HepG2 (cell line): ENCODE data around the gene FNDC3A. TPM values are rescaled to one million over a fixed set of nuclear protein-coding genes. Genes with fewer than 3 reads are reported as not detected.

Source experiments
- ATAC-seq: fragments of 200-7000 bp; cut with Tn5 transposase; 3 replicates; pipeline ENCODE4 v1.9.1; 2020; ENCODE audit warnings: mild to moderate bottlenecking, moderate library complexity
- BruUV-seq: library from RNA; stranded (reverse); fragments of 400-500 nt; replicated peaks from 2 replicates; lab custom pipeline; 2021; lab: Mats Ljungman, UMichigan
- CTCF ChIA-PET: fragments of 300-600 bp; formaldehyde crosslinking; extraction: SDS; loops from one replicate; lab custom pipeline; 2021; ENCODE audit warnings: low total read pairs, inconsistent platforms, low intra/inter-chr PET ratio; lab: Yijun Ruan, JAX
- POLR2A ChIA-PET: fragments of 350-600 bp; sonication (Branson Sonifier 250); formaldehyde crosslinking; loops from one replicate; lab custom pipeline; 2020; ENCODE audit warnings: antibody characterized with exemption, inconsistent platforms; lab: Yijun Ruan, JAX
- DNase-seq: peaks from one replicate; pipeline ENCODE4 v3.0.0-alpha.2; 2015; ENCODE audit warnings: low spot score
- FAIRE-seq: peaks from 3 replicates; lab custom pipeline; 2011; peaks lifted over from hg19 to GRCh38; lab: Jason Lieb, UNC
- H2AFZ ChIP-seq: one replicate; pipeline ENCODE4 v1.6.1; 2011; ENCODE audit warnings: low read length, inconsistent platforms
- H3K27ac ChIP-seq: fragments of 300-600 bp; 3 replicates; pipeline ENCODE4 v1.8.0; 2011; ENCODE audit warnings: mixed run types, mild to moderate bottlenecking, mixed read lengths, low read length, inconsistent platforms; ENCODE audit not compliant: insufficient read depth; ENCODE audit errors: extremely low read length
- H3K27me3 ChIP-seq, 2 experiments: fragments of 200-600 bp in 1 of 2; 2 replicates in 1 of 2; 3 replicates in 1 of 2; pipeline versions ENCODE4 v1.6.0 to v1.8.0; 2011; ENCODE audit warnings: low read length in 2 of 2, mild to moderate bottlenecking in 2 of 2, moderate library complexity in 2 of 2, inconsistent platforms in 1 of 2; ENCODE audit not compliant: insufficient read depth in 2 of 2, control insufficient read depth in 1 of 2
- H3K36me3 ChIP-seq, 2 experiments: fragments of 200-600 bp in 1 of 2; replicated peaks in 1 of 2; 2 replicates in 1 of 2; 3 replicates in 1 of 2; pipeline versions ENCODE4 v1.5.1 to v1.8.0; 2011; ENCODE audit warnings: low read length in 2 of 2, inconsistent platforms in 1 of 2; ENCODE audit not compliant: insufficient read depth in 2 of 2, control insufficient read depth in 1 of 2
- H3K4me1 ChIP-seq: 2 replicates; pipeline ENCODE4 v1.5.1; 2012; ENCODE audit warnings: low read length, inconsistent platforms; ENCODE audit not compliant: insufficient read depth
- H3K4me2 ChIP-seq: 2 replicates; pipeline ENCODE4 v1.6.0; 2011; ENCODE audit warnings: low read depth, low read length, inconsistent platforms
- H3K4me3 ChIP-seq, 3 experiments: fragments of 200-600 bp in 1 of 3; sonication (generic), shearing (Covaris generic) in 1 of 3; replicated peaks in 1 of 3; 2 replicates each; pipeline ENCODE4 v1.5.1; 2011 to 2016; ENCODE audit warnings: low read length in 3 of 3, inconsistent platforms in 2 of 3, low read depth in 2 of 3, mild to moderate bottlenecking in 2 of 3, control low read depth in 1 of 3, mixed read lengths in 1 of 3; ENCODE audit not compliant: insufficient read depth in 1 of 3
- H3K79me2 ChIP-seq: one replicate; pipeline ENCODE4 v1.6.1; 2011; ENCODE audit warnings: low read length, inconsistent platforms; ENCODE audit not compliant: insufficient read depth
- H3K9ac ChIP-seq: 2 replicates; pipeline ENCODE4 v1.6.0; 2011; ENCODE audit warnings: mild to moderate bottlenecking, low read depth, low read length, inconsistent platforms; ENCODE audit not compliant: insufficient read depth
- H3K9me3 ChIP-seq: 2 replicates; pipeline ENCODE4 v1.5.1; 2012; ENCODE audit warnings: mild to moderate bottlenecking, low read length
- H4K20me1 ChIP-seq: 2 replicates; pipeline ENCODE4 v1.6.0; 2011; ENCODE audit warnings: inconsistent platforms, mild to moderate bottlenecking, low read length, moderate library complexity; ENCODE audit not compliant: insufficient read depth
- AGO2 ChIP-seq: fragments of 200-400 bp; formaldehyde crosslinking; optimal IDR thresholded peaks from 2 replicates; pipeline ENCODE3; 2017; ENCODE audit warnings: mild to moderate bottlenecking, low read depth, low read length, moderate library complexity
- DDIT3 ChIP-seq: sonication (generic); formaldehyde crosslinking; IDR thresholded peaks from 2 replicates; pipeline ENCODE4 v1.4.0; 2020; ENCODE audit warnings: mild to moderate bottlenecking, missing genetic modification reagents
- HMG20B ChIP-seq: conservative IDR thresholded peaks from 2 replicates; pipeline ENCODE4 v1.6.1; 2016; ENCODE audit warnings: missing genetic modification reagents, missing compliant biosample characterization
- IRF9 ChIP-seq: sonication (generic); formaldehyde crosslinking; IDR thresholded peaks from 2 replicates; pipeline ENCODE4 v1.8.0; 2022; ENCODE audit warnings: missing genetic modification reagents, mild to moderate bottlenecking, borderline replicate concordance
- JUNB ChIP-seq: sonication (generic); formaldehyde crosslinking; IDR thresholded peaks from 2 replicates; pipeline ENCODE4 v1.8.0; 2022; ENCODE audit warnings: missing genetic modification reagents, mild to moderate bottlenecking, borderline replicate concordance
- RARA ChIP-seq: IDR thresholded peaks from 2 replicates; pipeline ENCODE4 v1.6.1; 2016; ENCODE audit warnings: missing genetic modification reagents, missing compliant biosample characterization
- RFX3 ChIP-seq: IDR thresholded peaks from 2 replicates; pipeline ENCODE4 v1.6.1; 2016; ENCODE audit warnings: missing biosample characterization, missing genetic modification reagents
- SOX6 ChIP-seq, 2 experiments: fragments of 450-650 bp in 1 of 2; sonication (generic) in 1 of 2; formaldehyde crosslinking in 1 of 2; IDR thresholded peaks; 2 replicates each; pipeline versions ENCODE4 v1.4.0 to v1.6.1; 2017 to 2020; ENCODE audit warnings: antibody characterized with exemption in 1 of 2, mild to moderate bottlenecking in 1 of 2, missing genetic modification reagents in 1 of 2
- ZEB1 ChIP-seq: IDR thresholded peaks from 2 replicates; pipeline ENCODE4 v1.6.1; 2012; ENCODE audit warnings: mild to moderate bottlenecking, low read depth, inconsistent platforms; ENCODE audit not compliant: insufficient replicate concordance
- ZNF513 ChIP-seq: sonication (generic); formaldehyde crosslinking; conservative IDR thresholded peaks from 2 replicates; pipeline ENCODE4 v1.5.0; 2020; ENCODE audit warnings: missing genetic modification reagents
- ZNF562 ChIP-seq: sonication (generic); formaldehyde crosslinking; IDR thresholded peaks from 2 replicates; pipeline ENCODE4 v1.8.0; 2022; ENCODE audit warnings: missing genetic modification reagents, borderline replicate concordance
- WGBS: methylation state at CpG from one replicate; pipeline ENCODE4 v1.1.6; 2017; ENCODE audit warnings: low lambda C conversion rate; 5-methylcytosine and 5-hydroxymethylcytosine counted together
- in situ Hi-C: cut with HindIII; loops from 2 replicates; pipeline ENCODE4 v1.10.0; 2017; ENCODE audit warnings: low pct_unique_long_range_greater_than_20kb; ENCODE audit not compliant: extremely low pct_ligation_motif_present
- intact Hi-C: fragments of 100-400 bp; cut with micrococcal nuclease; formaldehyde crosslinking; loops from one replicate; pipeline ENCODE4 v1.10.0; 2022; ENCODE audit not compliant: unreplicated experiment
- polyA plus RNA-seq, 8 experiments: library from polyadenylated mRNA; depleted of rRNA in 3 of 8; stranded (reverse) in 7 of 8; unstranded in 1 of 8; fragments of >200 nt; fragmentation: Illumina TruSeq in 4 of 8; extraction: Trizol in 4 of 8; gene quantifications; 2 replicates each; pipeline versions ENCODE4 v1.2.1 to v1.2.3, GENCODE V29; 2011 to 2016; ENCODE audit warnings: low read depth in 4 of 8, missing spikeins in 1 of 8, mixed read lengths in 1 of 8; ENCODE audit not compliant: insufficient read depth in 1 of 8
- total RNA-seq, 5 experiments: library from RNA; depleted of rRNA; stranded (reverse); fragments of >200 nt; fragmentation: Illumina TruSeq; extraction: Trizol; gene quantifications; 2 replicates each; pipeline ENCODE4 v1.2.3, GENCODE V29; 2016; ENCODE audit warnings: low read depth in 1 of 5
- TF ChIP-seq, protein P1 (sequence below): sonication (generic); formaldehyde crosslinking; IDR thresholded peaks from 2 replicates; pipeline ENCODE4 v1.5.0; 2020; ENCODE audit warnings: missing genetic modification reagents
- TF ChIP-seq, protein P2 (sequence below): sonication (generic); formaldehyde crosslinking; conservative IDR thresholded peaks from 2 replicates; pipeline ENCODE4 v1.8.0; 2022; ENCODE audit warnings: low read depth, missing genetic modification reagents

FNDC3A gene
- total and polyA plus RNA-seq, 2 of the 13 experiments (the other 11 are each of a cell fraction or from before 2014, with no cell fraction given) = 36.7 to 39.3 TPM

- no peak for TF ChIP-seq IRF9 (CRISPR knock-in tag)
- TF ChIP-seq, protein P1, sequence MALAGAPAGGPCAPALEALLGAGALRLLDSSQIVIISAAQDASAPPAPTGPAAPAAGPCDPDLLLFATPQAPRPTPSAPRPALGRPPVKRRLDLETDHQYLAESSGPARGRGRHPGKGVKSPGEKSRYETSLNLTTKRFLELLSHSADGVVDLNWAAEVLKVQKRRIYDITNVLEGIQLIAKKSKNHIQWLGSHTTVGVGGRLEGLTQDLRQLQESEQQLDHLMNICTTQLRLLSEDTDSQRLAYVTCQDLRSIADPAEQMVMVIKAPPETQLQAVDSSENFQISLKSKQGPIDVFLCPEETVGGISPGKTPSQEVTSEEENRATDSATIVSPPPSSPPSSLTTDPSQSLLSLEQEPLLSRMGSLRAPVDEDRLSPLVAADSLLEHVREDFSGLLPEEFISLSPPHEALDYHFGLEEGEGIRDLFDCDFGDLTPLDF = no peak
- no peak for TF ChIP-seq ZEB1
- TF ChIP-seq AGO2 = no peak
- TF ChIP-seq SOX6 (IDR thresholded peaks at IDR 0.05) = no peak
- no peak for TF ChIP-seq SOX6 (CRISPR knock-in tag; IDR thresholded peaks at IDR 0.05)
- TF ChIP-seq, all 625 proteins: peak for 0
These were observed 95.7 kb downstream of the FNDC3A start (continued) for GRCh38 chr13:49071341-49071937.

GRCh38 chr13:49082653-49083536 lies 107.2 kb downstream of the FNDC3A start:
- Histone ChIP-seq H3K4me3 (no peak overlapping the region), H2AFZ (no peak overlapping the region), H3K27me3 (no peaks in the 10 kb centered on the region), H3K4me2 (no peak overlapping the region), H3K36me3 (peaks cover 0 to 1% of the 10 kb centered on the region in 2 experiments; a peak in 4 of 5 replicates), H3K9ac (no peak overlapping the region), H3K9me3 (no peaks in the 10 kb centered on the region), H3K27ac (no peak overlapping the region), H3K79me2 (no peaks in the 10 kb centered on the region), H3K4me1 (no peaks in the 10 kb centered on the region), H4K20me1 (no peaks in the 10 kb centered on the region)
- ChIA-PET CTCF (no interaction called here), POLR2A (no interaction called here)
- over 99% methylated on average over 4 of the region's 4 CpGs for WGBS
- ATAC-seq = no peak
- in situ Hi-C loops (no loop called here), intact Hi-C loops (no loop called here)
- no peak for DNase-seq
- FAIRE-seq = no peak
- BruUV-seq = no TSS peak
- TF ChIP-seq HMG20B (CRISPR knock-in tag) (no peak), DDIT3 (CRISPR knock-in tag) (no peak), RARA (CRISPR knock-in tag) (no peak), ZNF513 (CRISPR knock-in tag) (no peak), ZNF562 (CRISPR knock-in tag) (no peak), IRF9 (CRISPR knock-in tag) (no peak), JUNB (CRISPR knock-in tag) (no peak), RFX3 (CRISPR knock-in tag) (no peak)
- TF ChIP-seq, protein P2, sequence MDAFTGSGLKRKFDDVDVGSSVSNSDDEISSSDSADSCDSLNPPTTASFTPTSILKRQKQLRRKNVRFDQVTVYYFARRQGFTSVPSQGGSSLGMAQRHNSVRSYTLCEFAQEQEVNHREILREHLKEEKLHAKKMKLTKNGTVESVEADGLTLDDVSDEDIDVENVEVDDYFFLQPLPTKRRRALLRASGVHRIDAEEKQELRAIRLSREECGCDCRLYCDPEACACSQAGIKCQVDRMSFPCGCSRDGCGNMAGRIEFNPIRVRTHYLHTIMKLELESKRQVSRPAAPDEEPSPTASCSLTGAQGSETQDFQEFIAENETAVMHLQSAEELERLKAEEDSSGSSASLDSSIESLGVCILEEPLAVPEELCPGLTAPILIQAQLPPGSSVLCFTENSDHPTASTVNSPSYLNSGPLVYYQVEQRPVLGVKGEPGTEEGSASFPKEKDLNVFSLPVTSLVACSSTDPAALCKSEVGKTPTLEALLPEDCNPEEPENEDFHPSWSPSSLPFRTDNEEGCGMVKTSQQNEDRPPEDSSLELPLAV (CRISPR knock-in tag) = no peak
